ENCODE results near the gene RPL14. TPM values are rescaled to one million over a fixed set of nuclear protein-coding genes. Genes with fewer than 3 reads are reported as not detected.

The RPL14 gene
- total RNA-seq, 4 donors from 2014 or later, result 428 to 617 (median 466) TPM

DNA sequence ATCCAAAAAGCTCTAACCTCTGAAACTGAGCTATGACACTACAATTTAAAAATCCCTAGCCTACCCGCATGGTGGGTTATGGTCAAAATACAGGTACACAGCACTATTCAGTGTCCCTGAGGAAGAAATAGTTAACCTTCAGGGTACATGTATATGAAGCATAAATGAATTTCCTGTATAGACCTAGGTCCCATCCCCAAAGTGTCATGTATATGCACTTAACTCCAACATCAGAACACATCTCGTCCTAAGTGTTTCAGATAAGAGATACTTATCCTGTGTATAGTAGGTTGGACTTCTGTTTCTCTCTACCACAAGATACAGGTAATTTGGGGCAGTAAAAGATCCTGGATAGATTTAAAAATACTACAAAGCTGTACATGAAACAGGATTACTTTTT, 6.4 kb downstream of the RPL14 start:
- Histone ChIP-seq H3K27me3 (no peaks in the 10 kb centered on the region), H3K36me3 (peaks cover 58% of the 10 kb centered on the region)
- 94% methylated on average over 2 of the region's 2 CpGs for WGBS

DNA sequence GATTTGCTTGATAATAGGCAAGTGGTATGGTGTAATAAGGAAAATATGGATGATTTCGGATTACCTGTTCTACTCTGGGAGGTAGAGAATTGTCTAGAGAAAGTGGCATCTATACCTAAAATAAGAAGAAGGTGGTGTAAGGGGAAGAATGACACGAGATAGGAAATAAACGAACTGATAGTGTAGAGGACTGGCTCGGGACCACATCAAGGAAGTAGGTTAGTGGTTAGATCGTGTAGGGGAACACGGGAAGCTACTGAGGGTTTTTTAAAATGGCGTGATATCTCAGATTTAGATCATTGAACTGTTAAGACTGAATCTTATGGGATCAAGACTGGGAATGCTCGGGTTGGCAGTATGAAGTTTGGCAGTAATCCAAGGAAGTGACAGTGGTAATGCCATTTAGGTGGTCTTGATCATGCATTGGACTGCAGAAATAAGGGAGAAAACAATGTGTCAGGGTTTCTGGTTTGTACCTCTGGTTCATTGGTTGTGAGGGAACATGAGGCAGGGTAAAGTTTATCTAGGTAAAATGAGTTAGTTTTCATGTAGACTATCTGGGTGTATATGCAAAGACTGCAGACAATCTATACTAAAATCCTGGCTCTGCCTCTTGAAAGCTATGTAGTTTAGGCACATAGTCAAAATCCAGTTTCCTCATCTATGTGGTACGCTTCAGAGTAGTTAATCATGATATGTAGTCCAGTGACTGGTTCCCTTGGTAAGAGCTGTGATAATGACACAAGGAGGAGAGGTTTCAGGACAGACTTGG, 7.4 kb downstream of the RPL14 start:
- Histone ChIP-seq H3K27me3 (no peaks in the 10 kb centered on the region), H3K4me1 (peaks cover under 1% of the 10 kb centered on the region), H3K36me3 (peaks cover 48% of the 10 kb centered on the region), H3K9me3 (no peaks in the 10 kb centered on the region), H3K4me3 (no peak overlapping the region), H3K27ac (no peak overlapping the region)
- WGBS, result 60% methylated on average over 8 of the region's 9 CpGs
- DNase-seq (ENCODE audit: low spot score in 2 of 2), result no peak
- no peak for TF ChIP-seq POLR2A (IDR thresholded peaks at IDR 0.05)
- TF ChIP-seq, protein P1, sequence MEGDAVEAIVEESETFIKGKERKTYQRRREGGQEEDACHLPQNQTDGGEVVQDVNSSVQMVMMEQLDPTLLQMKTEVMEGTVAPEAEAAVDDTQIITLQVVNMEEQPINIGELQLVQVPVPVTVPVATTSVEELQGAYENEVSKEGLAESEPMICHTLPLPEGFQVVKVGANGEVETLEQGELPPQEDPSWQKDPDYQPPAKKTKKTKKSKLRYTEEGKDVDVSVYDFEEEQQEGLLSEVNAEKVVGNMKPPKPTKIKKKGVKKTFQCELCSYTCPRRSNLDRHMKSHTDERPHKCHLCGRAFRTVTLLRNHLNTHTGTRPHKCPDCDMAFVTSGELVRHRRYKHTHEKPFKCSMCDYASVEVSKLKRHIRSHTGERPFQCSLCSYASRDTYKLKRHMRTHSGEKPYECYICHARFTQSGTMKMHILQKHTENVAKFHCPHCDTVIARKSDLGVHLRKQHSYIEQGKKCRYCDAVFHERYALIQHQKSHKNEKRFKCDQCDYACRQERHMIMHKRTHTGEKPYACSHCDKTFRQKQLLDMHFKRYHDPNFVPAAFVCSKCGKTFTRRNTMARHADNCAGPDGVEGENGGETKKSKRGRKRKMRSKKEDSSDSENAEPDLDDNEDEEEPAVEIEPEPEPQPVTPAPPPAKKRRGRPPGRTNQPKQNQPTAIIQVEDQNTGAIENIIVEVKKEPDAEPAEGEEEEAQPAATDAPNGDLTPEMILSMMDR (IDR thresholded peaks at IDR 0.05), result no peak
- TF ChIP-seq EP300 (IDR thresholded peaks at IDR 0.05), result no peak
- TF ChIP-seq POLR2AphosphoS5 (IDR thresholded peaks at IDR 0.05), result no peak

More for the DNA sequence above, 6.4 kb downstream of the RPL14 start:
- H3K4me1 ChIP-seq, result peaks cover 10% of the 10 kb centered on the region
- H3K4me3 ChIP-seq, result no peak overlapping the region
- no peaks in the 10 kb centered on the region for H3K9me3 ChIP-seq
- no peak for DNase-seq (ENCODE audit: low spot score in 2 of 2)
- TF ChIP-seq, protein P1 (IDR thresholded peaks at IDR 0.05), result no peak
- TF ChIP-seq POLR2AphosphoS5 (IDR thresholded peaks at IDR 0.05), result no peak
- TF ChIP-seq EP300 (IDR thresholded peaks at IDR 0.05), result no peak
- TF ChIP-seq POLR2A (IDR thresholded peaks at IDR 0.05), result no peak
- H3K27ac ChIP-seq, result no peak overlapping the region

DNA sequence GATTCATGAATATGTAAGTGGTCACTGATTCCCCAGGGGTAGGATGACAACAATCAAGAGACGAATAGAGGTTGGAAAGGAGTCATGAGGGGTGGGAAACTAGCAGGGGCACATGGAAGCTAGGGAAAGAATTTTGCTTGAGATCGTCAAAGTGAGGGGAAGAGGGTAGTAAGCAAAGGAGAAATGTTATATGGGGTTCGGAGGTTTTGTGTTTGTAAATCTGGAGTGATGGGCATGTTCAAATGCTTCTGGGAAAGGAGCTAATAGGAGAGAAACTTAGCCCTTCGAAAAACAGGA, 7.9 kb downstream of the RPL14 start:
- H3K36me3 ChIP-seq, result peaks cover 44% of the 10 kb centered on the region
- 71% methylated on average over 4 of the region's 4 CpGs for WGBS
- H3K4me3 ChIP-seq, result no peak overlapping the region
- H3K27ac ChIP-seq, result no peak overlapping the region
- TF ChIP-seq POLR2AphosphoS5 (IDR thresholded peaks at IDR 0.05), result no peak
- TF ChIP-seq, protein P1 (IDR thresholded peaks at IDR 0.05), result no peak
- TF ChIP-seq EP300 (IDR thresholded peaks at IDR 0.05), result no peak
- no peak for TF ChIP-seq POLR2A (IDR thresholded peaks at IDR 0.05)
- H3K27me3 ChIP-seq, result no peaks in the 10 kb centered on the region
- no peaks in the 10 kb centered on the region for H3K4me1 ChIP-seq
- DNase-seq (ENCODE audit: low spot score in 2 of 2), result no peak
- H3K9me3 ChIP-seq, result no peaks in the 10 kb centered on the region

DNA sequence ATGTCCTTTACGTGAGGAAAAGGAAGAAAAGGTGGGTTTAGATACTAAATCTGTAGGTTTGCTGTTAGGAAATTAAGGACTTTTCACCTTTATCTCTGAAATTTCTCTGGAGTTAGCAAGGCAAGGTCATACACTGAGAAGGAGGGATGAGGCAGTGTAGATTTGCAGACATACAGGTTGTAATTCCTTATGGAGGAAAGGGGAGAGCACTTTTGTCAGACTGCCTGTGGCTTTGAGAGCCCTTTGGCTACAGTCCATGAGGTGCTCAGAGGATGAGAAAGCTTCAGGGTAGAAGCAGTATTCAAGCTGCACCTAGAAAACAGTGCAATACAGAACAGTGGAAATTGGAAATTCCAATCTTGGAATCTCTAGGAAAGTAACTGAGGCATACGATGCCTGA, 8.3 kb downstream of the RPL14 start:
- H3K27ac ChIP-seq, result no peak overlapping the region
- peaks cover 40% of the 10 kb centered on the region for H3K36me3 ChIP-seq
- no peak for TF ChIP-seq EP300 (IDR thresholded peaks at IDR 0.05)
- TF ChIP-seq POLR2A (IDR thresholded peaks at IDR 0.05), result no peak
- no peaks in the 10 kb centered on the region for H3K4me1 ChIP-seq
- H3K9me3 ChIP-seq, result no peaks in the 10 kb centered on the region
- H3K4me3 ChIP-seq, result no peak overlapping the region
- H3K27me3 ChIP-seq, result no peaks in the 10 kb centered on the region
- DNase-seq (ENCODE audit: low spot score in 2 of 2), result no peak
- WGBS, result 80% methylated on average over 2 of the region's 2 CpGs

DNA sequence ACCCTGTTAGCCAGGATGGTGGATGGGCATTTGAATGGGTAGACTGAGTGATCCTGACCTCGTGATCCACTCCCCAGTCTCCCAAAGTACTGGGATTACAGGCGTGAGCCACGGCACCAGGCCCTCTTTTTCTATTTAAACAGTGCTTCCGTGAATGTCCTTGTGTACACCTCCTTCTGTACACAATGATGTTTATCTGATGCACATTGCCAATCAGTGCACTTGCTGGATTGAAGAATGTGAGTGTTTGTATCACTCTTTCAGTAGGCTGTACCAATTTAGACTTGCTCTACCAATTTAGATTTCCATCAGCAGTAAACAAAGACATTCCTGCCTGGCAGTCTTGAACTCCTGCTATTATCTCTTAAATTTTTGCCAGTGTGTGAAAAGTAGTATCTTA, 10.9 kb downstream of the RPL14 start:
- H3K4me3 ChIP-seq, result no peak overlapping the region
- TF ChIP-seq POLR2AphosphoS5 (IDR thresholded peaks at IDR 0.05) (no peak), EP300 (IDR thresholded peaks at IDR 0.05) (no peak), POLR2A (IDR thresholded peaks at IDR 0.05) (no peak)
- TF ChIP-seq, protein P1 (IDR thresholded peaks at IDR 0.05), result no peak
- peaks cover 14% of the 10 kb centered on the region for H3K36me3 ChIP-seq
- DNase-seq (ENCODE audit: low spot score in 2 of 2), result no peak
- no peaks in the 10 kb centered on the region for H3K27me3 ChIP-seq
- no peak overlapping the region for H3K27ac ChIP-seq
- WGBS, result 95% methylated on average over 4 of the region's 4 CpGs
- no peaks in the 10 kb centered on the region for H3K9me3 ChIP-seq
- H3K4me1 ChIP-seq, result no peaks in the 10 kb centered on the region

Data from suprapubic skin (tissue), 4 donors.